ENCODE data around the gene SPATC1L. TPM values are rescaled to one million over a fixed set of nuclear protein-coding genes. Genes with fewer than 3 reads are reported as not detected.

SPATC1L gene
- total and polyA plus RNA-seq, 2 of the 8 experiments (the other 6 are each of a cell fraction or from before 2014, with no cell fraction given), result 24.9 to 50.0 TPM

GRCh38 chr21:46211376-46211775, 27.1 kb upstream of the SPATC1L start:
- no peak overlapping the region for H3K9ac ChIP-seq (replicated peaks in 1 of 4; ENCODE audit: extremely low read depth in 1 of 4, low read depth in 3 of 4, low read length in 3 of 4)
- no peaks in the 10 kb centered on the region for H3K9me3 ChIP-seq (ENCODE audit: insufficient read depth in 2 of 2, low read depth in 1 of 2, low read length in 1 of 2)
- no peaks in the 10 kb centered on the region; a peak in 1 of 4 replicates for H3K79me2 ChIP-seq (ENCODE audit: control insufficient read depth in 1 of 2, insufficient read depth in 2 of 2, low read length in 2 of 2)
- H2AK5ac ChIP-seq (ENCODE audit: low read depth, low read length), result no peak overlapping the region
- no peak overlapping the region for H3K4me2 ChIP-seq (ENCODE audit: insufficient read depth in 1 of 2, low read depth in 2 of 2, low read length in 2 of 2)
- H2BK15ac ChIP-seq (ENCODE audit: low read length), result no peak overlapping the region
- no peak overlapping the region for H3K18ac ChIP-seq (ENCODE audit: extremely low read depth, low read length)
- TF ChIP-seq POU5F1 (IDR thresholded peaks at IDR 0.05; ENCODE audit: low read depth, low read length) (no peak), POLR2AphosphoS5 (IDR thresholded peaks at IDR 0.05; ENCODE audit: low read depth, low read length) (no peak), RXRA (IDR thresholded peaks at IDR 0.05; ENCODE audit: insufficient read depth, low read depth, low read length) (no peak), EP300 (IDR thresholded peaks at IDR 0.05; ENCODE audit: borderline replicate concordance in 1 of 2, low read depth in 2 of 2, low read length in 2 of 2) (no peak), CHD2 (IDR thresholded peaks at IDR 0.05; ENCODE audit: low read length) (no peak), KDM1A (IDR thresholded peaks at IDR 0.05; ENCODE audit: borderline replicate concordance, low read length) (no peak), KDM4A (IDR thresholded peaks at IDR 0.05; ENCODE audit: low read depth, low read length, severe bottlenecking) (no peak), CEBPB (IDR thresholded peaks at IDR 0.05; ENCODE audit: low read depth, low read length) (no peak), BACH1 (IDR thresholded peaks at IDR 0.05; ENCODE audit: low read length) (no peak), JUND (IDR thresholded peaks at IDR 0.05; ENCODE audit: low read length) (no peak), RAD21 (IDR thresholded peaks at IDR 0.05 in 1 of 2, conservative IDR thresholded peaks at IDR 0.05 in 1 of 2; ENCODE audit: low read depth in 2 of 2, low read length in 2 of 2) (no peak), SIX5 (IDR thresholded peaks at IDR 0.05; ENCODE audit: low read depth, low read length) (no peak), SRF (IDR thresholded peaks at IDR 0.05; ENCODE audit: low read depth, low read length) (no peak), EZH2 (IDR thresholded peaks at IDR 0.05; ENCODE audit: low read depth, low read length, severe bottlenecking) (no peak)
- no peak overlapping the region for H2AFZ ChIP-seq (ENCODE audit: low read length)
- no peak overlapping the region for H4K8ac ChIP-seq (ENCODE audit: extremely low read depth, insufficient read depth, low read length)
- no peak overlapping the region for H3K14ac ChIP-seq (ENCODE audit: insufficient read length)
- H4K5ac ChIP-seq (ENCODE audit: insufficient read length, low read depth, low read length), result no peak overlapping the region
- no peak overlapping the region for H4K91ac ChIP-seq (replicated peaks; ENCODE audit: insufficient read length, low read length)
- H3K4me1 ChIP-seq (replicated peaks in 1 of 4; ENCODE audit: control insufficient read depth in 3 of 4, insufficient read depth in 4 of 4, low read length in 3 of 4), result no peaks in the 10 kb centered on the region
- H2BK12ac ChIP-seq (ENCODE audit: low read depth, low read length), result no peak overlapping the region
- no peak overlapping the region for H3K4me3 ChIP-seq (ENCODE audit: extremely low read depth in 1 of 4, insufficient read depth in 2 of 4, low read depth in 3 of 4, low read length in 4 of 4)
- ChIA-PET CTCF (ENCODE audit: partially characterized antibody) (interaction anchor here (0.5 to 1.9 kb wide), 6 partner anchors 9 to 239 kb away, joined by 3 to 7 read pairs (median 3); no protein-coding TSS in a partner anchor), POLR2A (ENCODE audit: partially characterized antibody) (interaction anchor here (1.0 kb wide), 1 partner anchor 69 kb away, joined by 3 read pairs; no protein-coding TSS in a partner anchor)
- no peaks in the 10 kb centered on the region for H3K79me1 ChIP-seq (ENCODE audit: low read depth, low read length)
- no peak overlapping the region for H3K23ac ChIP-seq (ENCODE audit: insufficient read length)
- no peak overlapping the region for H3K56ac ChIP-seq (replicated peaks; ENCODE audit: insufficient read length, low read depth, low read length)
- no peaks in the 10 kb centered on the region for H3K27me3 ChIP-seq (replicated peaks in 1 of 4; ENCODE audit: control insufficient read depth in 3 of 4, extremely low read depth in 1 of 4, insufficient read depth in 3 of 4, low read length in 3 of 4)
- DNase-seq (ENCODE audit: low read depth in 1 of 2, low spot score in 2 of 2), result no peak
- no peaks in the 10 kb centered on the region for H3K23me2 ChIP-seq (ENCODE audit: low read depth, low read length)
- H4K20me1 ChIP-seq (replicated peaks in 1 of 2; ENCODE audit: control insufficient read depth in 1 of 2, insufficient read depth in 2 of 2, low read length in 2 of 2), result peaks cover 7 to 32% of the 10 kb centered on the region in 2 experiments
- no peak overlapping the region for H2BK20ac ChIP-seq (ENCODE audit: low read length)
- H2BK5ac ChIP-seq (ENCODE audit: low read depth, low read length), result no peak overlapping the region
- no peak overlapping the region for H2BK120ac ChIP-seq (replicated peaks; ENCODE audit: low read depth, low read length)
- WGBS, 2 experiments (ENCODE audit: extremely low coverage in 1 of 2, insufficient coverage in 1 of 2, insufficient read length in 1 of 2, insufficient replicate concordance in 2 of 2, low coverage in 1 of 2, low lambda C conversion rate in 2 of 2, missing lambda C conversion rate in 1 of 2), result 93% methylated on average over 7 of the region's 7 CpGs; no CpG with 5 or more reads in 1 of the 2 experiments
- FAIRE-seq, result no peak
- peaks cover 5 to 30% (median 20%) of the 10 kb centered on the region in 4 experiments for H3K36me3 ChIP-seq (ENCODE audit: control insufficient read depth in 2 of 4, insufficient read depth in 4 of 4, low read length in 3 of 4)
- H3K4ac ChIP-seq (replicated peaks; ENCODE audit: insufficient read length, low read depth, low read length), result no peak overlapping the region
- no peak overlapping the region for H3K27ac ChIP-seq (ENCODE audit: low read depth, low read length)
